H1 (cell line): Measurements from ENCODE around the gene COPS6. TPM values are rescaled to one million over a fixed set of nuclear protein-coding genes. Genes with fewer than 3 reads are reported as not detected.

Experiments
- CTCF ChIA-PET: fragments of 300-600 bp; sonication (Branson Sonifier 250); formaldehyde crosslinking; loops from one replicate; lab custom pipeline; 2021; ENCODE audit not compliant: partially characterized antibody; lab: Charles Lee
- POLR2A ChIA-PET: fragments of 300-600 bp; sonication (Branson Sonifier 250); formaldehyde crosslinking; loops from one replicate; lab custom pipeline; 2021; ENCODE audit warnings: inconsistent platforms; ENCODE audit not compliant: partially characterized antibody; lab: Charles Lee
- DNase-seq, 2 experiments: peaks; one replicate each; pipeline versions ENCODE4 v3.0.0 to v3.0.0-alpha.2; 2010 to 2022; ENCODE audit warnings: low spot score in 2 of 2, low read depth in 1 of 2, mixed read lengths in 1 of 2
- FAIRE-seq: peaks from 2 replicates; lab custom pipeline; 2011; peaks lifted over from hg19 to GRCh38; lab: Jason Lieb, UNC
- H2AFZ ChIP-seq: 2 replicates; pipeline ENCODE4 v1.8.1; 2012; ENCODE audit warnings: low read length, inconsistent platforms
- H2AK5ac ChIP-seq: 2 replicates; pipeline ENCODE4 v1.6.1; 2013; ENCODE audit warnings: low read depth, low read length
- H2BK120ac ChIP-seq: replicated peaks from 2 replicates; pipeline ENCODE3; 2013; ENCODE audit warnings: low read depth, low read length, inconsistent platforms
- H2BK12ac ChIP-seq: 2 replicates; pipeline ENCODE4 v1.6.1; 2013; ENCODE audit warnings: low read depth, low read length
- H2BK15ac ChIP-seq: 2 replicates; pipeline ENCODE4 v1.6.1; 2013; ENCODE audit warnings: low read length
- H2BK20ac ChIP-seq: 2 replicates; pipeline ENCODE4 v1.6.1; 2013; ENCODE audit warnings: low read length
- H2BK5ac ChIP-seq: 2 replicates; pipeline ENCODE4 v1.6.1; 2013; ENCODE audit warnings: low read depth, low read length
- H3K14ac ChIP-seq: 2 replicates; pipeline ENCODE4 v1.6.1; 2013; ENCODE audit warnings: inconsistent platforms; ENCODE audit not compliant: insufficient read length
- H3K18ac ChIP-seq: 2 replicates; pipeline ENCODE4 v1.6.1; 2013; ENCODE audit warnings: low read length; ENCODE audit errors: extremely low read depth
- H3K23ac ChIP-seq: 2 replicates; pipeline ENCODE4 v1.6.1; 2013; ENCODE audit warnings: inconsistent platforms; ENCODE audit not compliant: insufficient read length
- H3K23me2 ChIP-seq: 2 replicates; pipeline ENCODE4 v1.6.1; 2013; ENCODE audit warnings: low read depth, low read length
- H3K27ac ChIP-seq: 2 replicates; pipeline ENCODE4 v1.6.1; 2011; ENCODE audit warnings: low read depth, low read length, inconsistent platforms
- H3K27me3 ChIP-seq, 4 experiments: replicated peaks in 1 of 4; 1 replicate in 1 of 4; 2 replicates in 3 of 4; pipeline versions ENCODE4 v1.6.1 to v1.8.1; 2011 to 2013; ENCODE audit warnings: low read length in 3 of 4, mild to moderate bottlenecking in 3 of 4, inconsistent platforms in 2 of 4, mixed read lengths in 2 of 4, moderate library complexity in 1 of 4; ENCODE audit not compliant: control insufficient read depth in 3 of 4, insufficient read depth in 3 of 4; ENCODE audit errors: extremely low read depth in 1 of 4
- H3K36me3 ChIP-seq, 4 experiments: 2 replicates each; pipeline versions ENCODE4 v1.6.1 to v1.8.1; 2011 to 2013; ENCODE audit warnings: mild to moderate bottlenecking in 4 of 4, low read length in 3 of 4, moderate library complexity in 2 of 4, control low read depth in 1 of 4, inconsistent platforms in 1 of 4; ENCODE audit not compliant: insufficient read depth in 4 of 4, control insufficient read depth in 2 of 4
- H3K4ac ChIP-seq: replicated peaks from 2 replicates; pipeline ENCODE3; 2013; ENCODE audit warnings: low read length, low read depth, mixed read lengths, inconsistent platforms; ENCODE audit not compliant: insufficient read length
- H3K4me1 ChIP-seq, 4 experiments: replicated peaks in 1 of 4; 1 replicate in 1 of 4; 2 replicates in 3 of 4; pipeline versions ENCODE4 v1.6.1 to v1.8.1; 2011 to 2013; ENCODE audit warnings: low read length in 3 of 4, inconsistent platforms in 2 of 4, mixed read lengths in 1 of 4; ENCODE audit not compliant: insufficient read depth in 4 of 4, control insufficient read depth in 3 of 4
- H3K4me2 ChIP-seq, 2 experiments: 2 replicates each; pipeline versions ENCODE4 v1.6.1 to v1.8.1; 2011 to 2013; ENCODE audit warnings: low read depth in 2 of 2, low read length in 2 of 2, control low read depth in 1 of 2, inconsistent platforms in 1 of 2, mild to moderate bottlenecking in 1 of 2; ENCODE audit not compliant: insufficient read depth in 1 of 2
- H3K4me3 ChIP-seq, 4 experiments: fragments of 200-600, 300-600 bp in 1 of 4; sonication (generic), shearing (Covaris generic), sonication (Bioruptor Twin) in 1 of 4; 2 replicates each; pipeline versions ENCODE4 v1.5.1 to v1.8.1; 2011 to 2016; ENCODE audit warnings: low read length in 4 of 4, low read depth in 3 of 4, control low read depth in 2 of 4, inconsistent platforms in 2 of 4, mild to moderate bottlenecking in 2 of 4, mixed read lengths in 1 of 4, moderate library complexity in 1 of 4; ENCODE audit not compliant: insufficient read depth in 2 of 4; ENCODE audit errors: extremely low read depth in 1 of 4
- H3K56ac ChIP-seq: replicated peaks from 2 replicates; pipeline ENCODE3; 2013; ENCODE audit warnings: low read depth, mild to moderate bottlenecking, mixed read lengths, low read length, inconsistent platforms; ENCODE audit not compliant: insufficient read length
- H3K79me1 ChIP-seq: 2 replicates; pipeline ENCODE4 v1.6.1; 2013; ENCODE audit warnings: low read depth, low read length, control low read depth
- H3K79me2 ChIP-seq, 2 experiments: 2 replicates each; pipeline versions ENCODE4 v1.6.1 to v1.8.1; 2012 to 2013; ENCODE audit warnings: low read length in 2 of 2, mild to moderate bottlenecking in 2 of 2, inconsistent platforms in 1 of 2; ENCODE audit not compliant: insufficient read depth in 2 of 2, control insufficient read depth in 1 of 2
- H3K9ac ChIP-seq, 4 experiments: replicated peaks in 1 of 4; 1 replicate in 1 of 4; 2 replicates in 3 of 4; pipeline versions ENCODE4 v1.6.1 to v1.8.1; 2011 to 2013; ENCODE audit warnings: low read depth in 3 of 4, low read length in 3 of 4, control low read depth in 2 of 4, mild to moderate bottlenecking in 2 of 4, moderate library complexity in 2 of 4, inconsistent platforms in 1 of 4; ENCODE audit errors: extremely low read depth in 1 of 4
- H3K9me3 ChIP-seq, 2 experiments: 2 replicates each; pipeline versions ENCODE4 v1.6.1 to v1.8.1; 2012 to 2013; ENCODE audit warnings: mild to moderate bottlenecking in 2 of 2, moderate library complexity in 2 of 2, control low read depth in 1 of 2, inconsistent platforms in 1 of 2, low read depth in 1 of 2, low read length in 1 of 2, mixed read lengths in 1 of 2; ENCODE audit not compliant: insufficient read depth in 2 of 2
- H4K20me1 ChIP-seq, 2 experiments: replicated peaks in 1 of 2; 2 replicates each; pipeline versions ENCODE3 to v1.8.1; 2011 to 2013; ENCODE audit warnings: inconsistent platforms in 2 of 2, low read length in 2 of 2, mild to moderate bottlenecking in 1 of 2; ENCODE audit not compliant: insufficient read depth in 2 of 2, control insufficient read depth in 1 of 2
- H4K5ac ChIP-seq: 2 replicates; pipeline ENCODE4 v1.6.1; 2013; ENCODE audit warnings: low read length, low read depth, mixed read lengths, inconsistent platforms; ENCODE audit not compliant: insufficient read length
- H4K8ac ChIP-seq: 2 replicates; pipeline ENCODE4 v1.8.0; 2013; ENCODE audit warnings: mild to moderate bottlenecking, moderate library complexity, low read length, inconsistent platforms; ENCODE audit not compliant: insufficient read depth; ENCODE audit errors: extremely low read depth
- H4K91ac ChIP-seq: replicated peaks from 2 replicates; pipeline ENCODE3; 2013; ENCODE audit warnings: low read length, mixed read lengths, inconsistent platforms; ENCODE audit not compliant: insufficient read length
- ATF3 ChIP-seq: IDR thresholded peaks from 2 replicates; pipeline ENCODE4 v1.6.1; 2011; ENCODE audit warnings: low read depth, mild to moderate bottlenecking, low read length; ENCODE audit not compliant: insufficient read depth
- CBX5 ChIP-seq: fragments of 300-800, 300-1000 bp; sonication (generic); IDR thresholded peaks from 2 replicates; pipeline ENCODE4 v1.7.1; 2016; ENCODE audit warnings: antibody characterized with exemption, low read length, low read depth
- CREB1 ChIP-seq: IDR thresholded peaks from 2 replicates; pipeline ENCODE4 v1.6.1; 2012; ENCODE audit warnings: inconsistent platforms
- CTCF ChIP-seq, 3 experiments: IDR thresholded peaks; 1 replicate in 2 of 3; 2 replicates in 1 of 3; pipeline versions ENCODE4 v1.5.1 to v1.6.1; 2011; ENCODE audit warnings: low read length in 3 of 3, mild to moderate bottlenecking in 3 of 3, inconsistent platforms in 2 of 3, low read depth in 1 of 3, moderate library complexity in 1 of 3; ENCODE audit not compliant: insufficient read depth in 1 of 3; ENCODE audit errors: control extremely low read depth in 1 of 3
- GTF2F1 ChIP-seq: IDR thresholded peaks from 2 replicates; pipeline ENCODE4 v1.6.1; 2012; ENCODE audit warnings: low read depth, low read length, improper control_type of control experiment, borderline replicate concordance
- KDM5A ChIP-seq: fragments of 200-600 bp; IDR thresholded peaks from 2 replicates; pipeline ENCODE4 v1.7.1; 2012; ENCODE audit warnings: mild to moderate bottlenecking, low read length, inconsistent platforms, mixed read lengths
- POU5F1 ChIP-seq: IDR thresholded peaks from 2 replicates; pipeline ENCODE4 v1.6.1; 2011; ENCODE audit warnings: low read depth, mild to moderate bottlenecking, low read length, moderate library complexity
- SAP30 ChIP-seq: fragments of 300-600 bp; sonication (generic); IDR thresholded peaks from 2 replicates; pipeline ENCODE4 v1.7.1; 2012; ENCODE audit warnings: low read length, moderate library complexity, mild to moderate bottlenecking, inconsistent platforms; ENCODE audit not compliant: insufficient read depth, insufficient replicate concordance
- YY1 ChIP-seq: IDR thresholded peaks from 2 replicates; pipeline ENCODE4 v1.6.1; 2011; ENCODE audit warnings: low read depth, mild to moderate bottlenecking, low read length
- WGBS, 2 experiments: shearing (Covaris generic) in 1 of 2; methylation state at CpG; one replicate each; pipeline versions ENCODE4 v1.1.6 to v1.1.7; 2013 to 2015; ENCODE audit warnings: low lambda C conversion rate in 2 of 2, mixed read lengths in 2 of 2, inconsistent platforms in 1 of 2, low coverage in 1 of 2, missing lambda C conversion rate in 1 of 2; ENCODE audit not compliant: insufficient replicate concordance in 2 of 2, insufficient coverage in 1 of 2, insufficient read length in 1 of 2; ENCODE audit errors: extremely low coverage in 1 of 2, missing lambda C conversion rate in 1 of 2; 5-methylcytosine and 5-hydroxymethylcytosine counted together
- polyA plus RNA-seq, 7 experiments: library from polyadenylated mRNA; depleted of rRNA in 3 of 7; stranded (reverse) in 5 of 7; unstranded in 2 of 7; fragments of >200 nt in 5 of 7; fragments of 200-250 nt in 2 of 7; gene quantifications; 1 replicate in 5 of 7; 2 replicates in 1 of 7; 4 replicates in 1 of 7; pipeline versions ENCODE4 v1.2.1 to v1.2.3, GENCODE V29; 2011 to 2013; ENCODE audit warnings: missing spikeins in 2 of 7, mixed read lengths in 2 of 7
- total RNA-seq: library from RNA; stranded (reverse); fragmentation: NEBNext Ultra II Directional; extraction: Animal tissue kit (Norgen Biotek cat#: 25700); gene quantifications from 2 replicates; pipeline ENCODE4 v1.2.1, GENCODE V29; 2021
- TF ChIP-seq, protein P1 (sequence below): IDR thresholded peaks from 2 replicates; pipeline ENCODE4 v1.6.1; 2012; ENCODE audit warnings: inconsistent platforms

COPS6 gene
- total and polyA plus RNA-seq, 2 of the 8 experiments (the other 6 are each of a cell fraction or from before 2014, with no cell fraction given): 127 to 225 TPM

- peaks cover 10% of the 10 kb centered on the region; the same call in 1 of the 2 replicates for H3K23me2 ChIP-seq
- H4K5ac ChIP-seq: no peak overlapping the region
- no peak overlapping the region for H2BK12ac ChIP-seq
- H2BK5ac ChIP-seq: no peak overlapping the region
- ChIA-PET POLR2A (interaction anchor here (0.6 to 19.5 kb wide), 4 partner anchors 8 to 26 kb away, joined by 3 to 722 read pairs (median 83); partner anchors contain the start of genes AP4M1 and MCM7), CTCF (interaction anchor here (1.0 to 2.1 kb wide), 2 partner anchors 16 to 35 kb away, joined by 3 to 5 read pairs; partner anchors contain the start of genes AP4M1 and MCM7)
- H3K9me3 ChIP-seq: no peaks in the 10 kb centered on the region
- no peak overlapping the region for H2BK15ac ChIP-seq
- H3K27me3 ChIP-seq: no peaks in the 10 kb centered on the region
- no peak overlapping the region for H2BK120ac ChIP-seq
- H4K91ac ChIP-seq: no peak overlapping the region
- H3K23ac ChIP-seq: no peak overlapping the region
- H3K9ac ChIP-seq: no peak overlapping the region
- H3K14ac ChIP-seq: no peak overlapping the region
- WGBS, 2 experiments: 92% methylated on average over 3 of the region's 3 CpGs; no CpG with 5 or more reads in 1 of the 2 experiments
- H3K18ac ChIP-seq: no peak overlapping the region
- FAIRE-seq: no peak
- H3K79me2 ChIP-seq: peaks cover 9 to 17% of the 10 kb centered on the region in 2 experiments
- no peak overlapping the region for H2AK5ac ChIP-seq
- no peaks in the 10 kb centered on the region; the same call in 1 of the 2 replicates for H3K79me1 ChIP-seq
- no peak overlapping the region for H3K4ac ChIP-seq
- peaks cover 0 to 3% (median 1%) of the 10 kb centered on the region in 4 experiments; a peak in 4 of 8 replicates for H3K36me3 ChIP-seq
- H3K27ac ChIP-seq: no peak overlapping the region
- no peak overlapping the region for H4K8ac ChIP-seq
- no peak overlapping the region for H2AFZ ChIP-seq
- no peak overlapping the region for H2BK20ac ChIP-seq
- no peak overlapping the region for H3K4me3 ChIP-seq
- H3K4me2 ChIP-seq: no peak overlapping the region
- H4K20me1 ChIP-seq: no peaks in the 10 kb centered on the region
- peaks cover 0 to 9% (median 2%) of the 10 kb centered on the region in 4 experiments; a peak in 2 of 7 replicates for H3K4me1 ChIP-seq
- no peak for DNase-seq
- H3K56ac ChIP-seq: no peak overlapping the region
- TF ChIP-seq CBX5: no peak
- TF ChIP-seq SAP30: no peak
- no peak for TF ChIP-seq CREB1
- no peak for TF ChIP-seq KDM5A
- no peak for TF ChIP-seq CTCF (IDR thresholded peaks at IDR 0.05; ENCODE audit: control extremely low read depth in 1 of 3, insufficient read depth in 1 of 3, low read depth in 1 of 3, low read length in 3 of 3)
- no peak for TF ChIP-seq GTF2F1
- TF ChIP-seq ATF3: no peak
- no peak for TF ChIP-seq POU5F1
- TF ChIP-seq, protein P1, sequence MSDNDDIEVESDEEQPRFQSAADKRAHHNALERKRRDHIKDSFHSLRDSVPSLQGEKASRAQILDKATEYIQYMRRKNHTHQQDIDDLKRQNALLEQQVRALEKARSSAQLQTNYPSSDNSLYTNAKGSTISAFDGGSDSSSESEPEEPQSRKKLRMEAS: no peak
- TF ChIP-seq YY1: no peak
These were observed 3.3 kb upstream of the COPS6 start for GRCh38 chr7:100085515-100085914.
